ENCODE measurements around the gene ZNF484.
"Not testable (repeated sequence)": the region's sequence is repeated elsewhere in the genome, so short reads cannot be mapped to it uniquely, and the experiment has no call there.

ZNF484 gene

GRCh38 chr9:92882276-92882675 lies 4.4 kb upstream of the ZNF484 start:
- no peak for FAIRE-seq
- no peak for TF ChIP-seq POLR2A (IDR thresholded peaks at IDR 0.05; ENCODE audit: low read depth, low read length)
- DNase-seq (ENCODE audit: insufficient read length, low spot score): no peak

GRCh38 chr9:92875373-92875772 lies 2.5 kb downstream of the ZNF484 start:
- TF ChIP-seq POLR2A (IDR thresholded peaks at IDR 0.05; ENCODE audit: low read depth, low read length): no peak
- no peak for DNase-seq (ENCODE audit: insufficient read length, low spot score)
- FAIRE-seq: no peak

- TF ChIP-seq POLR2A (IDR thresholded peaks at IDR 0.05; ENCODE audit: low read depth, low read length): no peak
- DNase-seq (ENCODE audit: insufficient read length, low spot score) (no peak), FAIRE-seq (no peak)
Observed at GRCh38 chr9:92870289-92870688, 7.5 kb downstream of the ZNF484 start.

GRCh38 chr9:92866600-92866999 lies 11.2 kb downstream of the ZNF484 start:
- not testable (repeated sequence) for DNase-seq (ENCODE audit: insufficient read length, low spot score); FAIRE-seq

GRCh38 chr9:92864152-92864551 lies 13.7 kb downstream of the ZNF484 start:
- TF ChIP-seq POLR2A (IDR thresholded peaks at IDR 0.05; ENCODE audit: low read depth, low read length): no peak
- no peak for DNase-seq (ENCODE audit: insufficient read length, low spot score)
- FAIRE-seq: no peak

- FAIRE-seq (peak; percentile 53), DNase-seq (ENCODE audit: insufficient read length, low spot score) (no peak)
- TF ChIP-seq POLR2A (IDR thresholded peaks at IDR 0.05; ENCODE audit: low read depth, low read length): no peak
Observed at GRCh38 chr9:92860867-92861266, 17.0 kb downstream of the ZNF484 start.

GRCh38 chr9:92857236-92857635 lies 20.6 kb downstream of the ZNF484 start:
- TF ChIP-seq POLR2A (IDR thresholded peaks at IDR 0.05; ENCODE audit: low read depth, low read length): no peak
- FAIRE-seq (no peak), DNase-seq (ENCODE audit: insufficient read length, low spot score) (no peak)

GRCh38 chr9:92853716-92854115 lies 24.1 kb downstream of the ZNF484 start:
- no peak for TF ChIP-seq POLR2A (IDR thresholded peaks at IDR 0.05; ENCODE audit: low read depth, low read length)
- FAIRE-seq (no peak), DNase-seq (ENCODE audit: insufficient read length, low spot score) (no peak)

GRCh38 chr9:92850898-92851297 lies 26.9 kb downstream of the ZNF484 start:
- DNase-seq (ENCODE audit: insufficient read length, low spot score): no peak
- no peak for FAIRE-seq
- no peak for TF ChIP-seq POLR2A (IDR thresholded peaks at IDR 0.05; ENCODE audit: low read depth, low read length)

- FAIRE-seq: not testable (repeated sequence)
Observed at GRCh38 chr9:92848740-92849139, 29.1 kb downstream of the ZNF484 start.

GRCh38 chr9:92846662-92847145 lies 31.1 kb downstream of the ZNF484 start:
- DNase-seq (ENCODE audit: insufficient read length, low spot score): no peak
- TF ChIP-seq POLR2A (IDR thresholded peaks at IDR 0.05; ENCODE audit: low read depth, low read length): no peak
- FAIRE-seq: no peak

More at GRCh38 chr9:92848740-92849139, 29.1 kb downstream of the ZNF484 start:
- not testable (repeated sequence) for DNase-seq (ENCODE audit: insufficient read length, low spot score)

GRCh38 chr9:92838411-92838810 lies 39.4 kb downstream of the ZNF484 start:
- not testable (repeated sequence) for DNase-seq (ENCODE audit: insufficient read length, low spot score); FAIRE-seq

- FAIRE-seq (no peak), DNase-seq (ENCODE audit: insufficient read length, low spot score) (no peak)
- TF ChIP-seq POLR2A (IDR thresholded peaks at IDR 0.05; ENCODE audit: low read depth, low read length): no peak
Observed at GRCh38 chr9:92837191-92837590, 40.6 kb downstream of the ZNF484 start.

- DNase-seq (ENCODE audit: insufficient read length, low spot score): no peak
- TF ChIP-seq POLR2A (IDR thresholded peaks at IDR 0.05; ENCODE audit: low read depth, low read length): no peak
- no peak for FAIRE-seq
Observed at GRCh38 chr9:92829420-92829819, 48.4 kb downstream of the ZNF484 start.

- not testable (repeated sequence) for DNase-seq (ENCODE audit: insufficient read length, low spot score); FAIRE-seq
Observed at GRCh38 chr9:92825065-92825464, 52.8 kb downstream of the ZNF484 start.

GRCh38 chr9:92820964-92821363 lies 56.9 kb downstream of the ZNF484 start:
- FAIRE-seq: no peak

GRCh38 chr9:92819898-92820297 lies 57.9 kb downstream of the ZNF484 start:
- FAIRE-seq: peak; percentile 69

More at GRCh38 chr9:92820964-92821363, 56.9 kb downstream of the ZNF484 start:
- DNase-seq (ENCODE audit: insufficient read length, low spot score): no peak
- TF ChIP-seq POLR2A (IDR thresholded peaks at IDR 0.05; ENCODE audit: low read depth, low read length): no peak

GRCh38 chr9:92809629-92810326 lies 68.1 kb downstream of the ZNF484 start:
- DNase-seq (ENCODE audit: insufficient read length, low spot score); FAIRE-seq: not testable (repeated sequence)

More at GRCh38 chr9:92819898-92820297, 57.9 kb downstream of the ZNF484 start:
- not testable (repeated sequence) for DNase-seq (ENCODE audit: insufficient read length, low spot score)
